ENCODE results near the gene ZBTB48.

DNA sequence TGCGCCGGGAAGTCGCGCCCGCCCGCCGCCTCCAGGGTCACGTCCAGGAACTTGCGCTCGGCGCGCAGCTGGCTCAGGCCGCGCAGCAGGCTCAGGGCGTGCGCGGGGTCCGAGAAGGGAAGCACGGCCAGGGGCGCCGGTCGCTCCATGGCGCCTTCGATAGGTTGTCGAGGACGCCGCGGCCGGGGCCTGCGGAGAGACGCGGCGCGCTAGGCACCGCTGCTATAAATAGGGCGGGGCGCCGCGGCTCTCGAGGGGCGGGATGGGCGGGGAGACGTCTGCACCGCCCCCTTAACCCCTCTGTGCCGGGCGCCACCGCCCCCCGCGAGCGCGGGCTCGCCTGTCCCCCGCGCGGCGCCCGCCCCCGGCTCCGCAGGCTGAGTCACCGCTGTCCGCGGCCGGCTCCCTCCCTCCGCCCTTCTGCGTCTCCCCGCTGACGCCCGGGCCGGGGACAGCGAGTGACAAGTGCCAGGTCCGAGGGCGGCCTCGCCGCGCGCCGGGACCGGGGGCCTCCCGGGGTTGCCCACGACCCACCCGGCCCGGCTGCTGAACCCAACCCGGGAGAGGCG is 23.0 kb downstream of the ZBTB48 start, which contains the start of gene KLHL21:
- TF ChIP-seq CTCF (conservative IDR thresholded peaks at IDR 0.05 in 1 of 2, IDR thresholded peaks at IDR 0.05 in 1 of 2; ENCODE audit: low read depth in 1 of 2, low read length in 2 of 2) (no peak), EZH2 (IDR thresholded peaks at IDR 0.05; ENCODE audit: low read length, missing control alignments) (no peak)

All from fibroblast of lung (primary cell).